Measurements from ENCODE around the gene TMEM129.

Gene TMEM129, protein sequence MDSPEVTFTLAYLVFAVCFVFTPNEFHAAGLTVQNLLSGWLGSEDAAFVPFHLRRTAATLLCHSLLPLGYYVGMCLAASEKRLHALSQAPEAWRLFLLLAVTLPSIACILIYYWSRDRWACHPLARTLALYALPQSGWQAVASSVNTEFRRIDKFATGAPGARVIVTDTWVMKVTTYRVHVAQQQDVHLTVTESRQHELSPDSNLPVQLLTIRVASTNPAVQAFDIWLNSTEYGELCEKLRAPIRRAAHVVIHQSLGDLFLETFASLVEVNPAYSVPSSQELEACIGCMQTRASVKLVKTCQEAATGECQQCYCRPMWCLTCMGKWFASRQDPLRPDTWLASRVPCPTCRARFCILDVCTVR

DNA sequence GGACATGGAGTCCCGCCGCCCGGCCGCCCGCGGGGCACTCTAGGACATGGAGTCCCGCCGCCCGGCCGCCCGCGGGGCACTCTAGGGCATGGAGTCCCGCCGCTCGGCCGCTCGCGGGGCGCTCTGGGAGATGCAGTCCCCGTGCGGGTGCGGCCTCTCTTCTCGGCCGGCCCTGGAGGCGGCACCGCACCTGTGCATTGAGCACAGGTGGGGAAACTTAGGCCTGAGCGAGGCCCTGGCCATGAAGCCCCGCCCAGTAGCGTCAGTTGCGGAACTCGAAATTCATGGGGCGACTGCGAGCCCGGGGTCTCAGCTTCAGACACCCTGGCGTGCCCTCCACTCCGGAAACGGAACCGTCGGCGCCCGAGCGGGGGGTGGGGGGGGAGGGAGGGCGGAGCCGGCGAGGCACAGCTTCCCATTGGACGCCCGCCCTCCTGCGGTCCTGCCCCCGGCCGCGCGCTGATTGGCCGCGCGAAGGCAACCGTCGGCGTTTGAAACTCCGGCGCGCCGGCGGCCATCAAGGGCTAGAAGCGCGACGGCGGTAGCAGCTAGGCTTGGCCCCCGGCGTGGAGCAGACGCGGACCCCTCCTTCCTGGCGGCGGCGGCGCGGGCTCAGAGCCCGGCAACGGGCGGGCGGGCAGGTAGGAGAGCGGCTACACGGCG, at the start of gene TMEM129, which contains the start of gene TACC3:
TSS of gene TMEM129 (minus strand) at position 321 of the 663 bp plus-strand sequence. CDS start 486 bp downstream, outside the sequence.
TSS of gene TACC3 (plus strand) at position 519 of the 663 bp plus-strand sequence. CDS start 1,901 bp downstream, outside the sequence.
- peak; percentile 96 for DNase-seq (ENCODE audit: low read depth)

DNA sequence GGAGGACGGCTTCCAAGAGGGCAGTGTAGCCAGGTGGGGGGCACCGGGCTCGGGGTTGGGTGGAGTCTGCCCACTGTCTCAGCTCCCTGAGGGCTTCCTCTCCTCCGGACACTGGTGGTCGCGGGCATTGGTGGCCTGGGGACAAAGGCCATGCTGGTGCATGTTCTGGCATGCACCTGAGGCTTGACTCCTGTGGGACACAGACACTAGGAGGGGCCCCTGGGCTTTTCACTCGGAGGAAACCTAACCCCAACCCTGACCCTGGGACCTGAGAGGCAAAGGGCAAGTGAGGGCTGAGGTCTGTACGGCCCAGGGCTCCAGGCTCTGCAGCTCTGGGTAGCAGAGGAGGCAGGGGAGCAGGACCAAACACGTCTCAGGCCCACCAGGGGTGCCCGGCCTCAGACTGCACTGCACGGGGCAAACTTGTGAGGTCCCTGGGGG, 49.7 kb upstream of the TMEM129 start:
- no peak for DNase-seq (ENCODE audit: low read depth)

DNA sequence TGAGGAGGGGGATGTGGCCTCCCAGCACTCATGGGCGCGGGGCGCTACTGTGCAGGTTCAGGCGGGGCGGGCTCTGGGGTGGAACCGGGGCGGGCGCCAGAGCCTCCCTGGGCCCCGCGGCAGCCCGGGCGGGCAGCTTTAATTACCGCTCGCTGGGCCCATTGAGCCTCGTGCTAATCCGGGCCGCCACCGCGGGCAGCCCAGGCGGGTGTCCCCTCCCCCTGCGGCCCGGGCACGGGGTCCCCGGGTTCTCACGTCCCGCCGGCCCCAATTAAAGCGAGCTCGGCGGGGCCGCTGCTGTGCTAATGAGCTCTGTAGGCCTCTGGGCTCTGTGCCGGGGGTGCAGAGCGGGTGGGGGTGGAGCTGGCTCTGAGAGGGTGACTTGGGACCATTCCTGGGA, 49.1 kb upstream of the TMEM129 start:
- no peak for DNase-seq (ENCODE audit: low read depth)

DNA sequence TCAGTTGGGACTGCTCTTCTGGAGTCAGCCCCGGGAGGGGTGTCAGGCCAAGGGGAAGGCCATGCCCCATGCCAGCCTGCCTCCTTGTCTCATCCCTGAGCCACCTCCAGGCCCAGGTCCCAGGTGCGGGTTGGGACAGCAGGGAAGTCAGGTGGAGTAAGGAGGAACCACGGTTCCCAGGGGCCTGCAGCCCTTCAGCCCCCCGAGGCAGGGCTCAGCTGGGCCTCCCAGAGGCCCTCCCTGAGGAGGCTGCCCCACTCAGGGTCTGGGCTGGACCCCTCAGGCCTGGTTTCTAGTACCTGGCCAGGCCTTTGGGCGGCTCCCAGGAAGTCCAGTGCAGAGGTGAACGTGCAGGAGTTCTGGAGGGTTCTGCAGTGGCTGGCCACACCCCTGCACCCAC, 48.6 kb upstream of the TMEM129 start:
- no peak for DNase-seq (ENCODE audit: low read depth)

DNA sequence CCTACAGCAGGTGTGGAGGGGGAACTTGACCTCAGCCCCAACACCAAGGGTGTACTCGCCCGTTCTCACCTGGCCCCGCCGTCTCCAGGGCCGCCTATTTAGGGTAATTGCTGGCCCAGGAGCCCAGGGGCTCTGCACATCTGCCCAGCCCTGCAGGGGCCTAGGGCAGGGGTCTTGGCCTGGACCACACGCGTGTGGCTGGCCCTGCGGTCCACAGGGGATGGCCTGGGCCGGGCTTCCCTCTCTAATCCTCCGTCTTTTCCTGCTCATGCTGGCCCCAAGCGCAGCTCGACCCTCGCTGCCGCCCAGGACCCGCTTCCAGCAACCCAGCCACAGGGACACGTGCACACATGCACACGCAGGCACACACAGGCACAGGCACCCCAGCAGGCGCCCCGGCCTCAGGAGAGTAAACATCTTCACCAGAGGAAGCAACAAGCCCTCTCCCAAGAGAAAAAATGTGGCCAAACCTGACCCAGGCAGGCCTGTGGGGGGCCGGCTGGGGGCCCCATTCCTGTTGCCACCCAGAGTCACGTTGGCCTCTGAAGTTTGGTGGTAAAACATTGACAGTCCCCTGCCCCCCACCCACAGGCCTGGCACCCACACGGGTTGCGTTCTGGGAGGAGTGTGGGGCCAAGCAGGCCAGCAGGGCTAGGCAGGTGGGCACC, 47.4 kb upstream of the TMEM129 start:
- DNase-seq (ENCODE audit: low read depth) = no peak

DNA sequence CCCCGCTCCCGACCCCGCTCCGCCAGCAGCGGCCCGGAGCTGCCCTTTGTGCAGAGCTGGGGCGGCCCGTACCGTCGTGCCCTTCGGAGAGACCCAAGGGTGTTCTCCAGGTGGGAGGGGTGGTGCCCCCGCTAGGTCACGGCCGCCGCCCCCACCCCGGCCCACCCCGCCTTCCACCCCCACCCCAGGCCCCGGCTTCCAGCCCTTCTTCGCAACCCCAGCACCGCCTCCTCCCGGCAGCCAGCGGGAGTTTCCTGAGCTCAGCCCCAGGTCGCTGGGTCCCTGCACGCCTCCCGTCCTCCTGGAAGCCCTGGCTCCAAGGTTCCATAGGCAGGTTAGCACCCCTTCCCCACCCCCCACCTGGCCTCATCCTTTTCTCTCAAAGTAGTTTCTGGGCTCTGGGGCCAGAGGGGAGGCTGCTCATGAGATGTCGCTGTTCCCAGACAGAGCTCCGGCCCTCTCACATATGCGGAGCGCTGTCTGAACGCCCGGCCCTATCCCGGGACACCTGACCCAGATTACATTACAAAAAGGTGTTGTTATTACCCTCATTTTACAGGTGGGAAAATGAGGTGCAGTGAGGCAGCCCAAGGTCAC, 46.7 kb upstream of the TMEM129 start:
- no peak for DNase-seq (ENCODE audit: low read depth)

DNA sequence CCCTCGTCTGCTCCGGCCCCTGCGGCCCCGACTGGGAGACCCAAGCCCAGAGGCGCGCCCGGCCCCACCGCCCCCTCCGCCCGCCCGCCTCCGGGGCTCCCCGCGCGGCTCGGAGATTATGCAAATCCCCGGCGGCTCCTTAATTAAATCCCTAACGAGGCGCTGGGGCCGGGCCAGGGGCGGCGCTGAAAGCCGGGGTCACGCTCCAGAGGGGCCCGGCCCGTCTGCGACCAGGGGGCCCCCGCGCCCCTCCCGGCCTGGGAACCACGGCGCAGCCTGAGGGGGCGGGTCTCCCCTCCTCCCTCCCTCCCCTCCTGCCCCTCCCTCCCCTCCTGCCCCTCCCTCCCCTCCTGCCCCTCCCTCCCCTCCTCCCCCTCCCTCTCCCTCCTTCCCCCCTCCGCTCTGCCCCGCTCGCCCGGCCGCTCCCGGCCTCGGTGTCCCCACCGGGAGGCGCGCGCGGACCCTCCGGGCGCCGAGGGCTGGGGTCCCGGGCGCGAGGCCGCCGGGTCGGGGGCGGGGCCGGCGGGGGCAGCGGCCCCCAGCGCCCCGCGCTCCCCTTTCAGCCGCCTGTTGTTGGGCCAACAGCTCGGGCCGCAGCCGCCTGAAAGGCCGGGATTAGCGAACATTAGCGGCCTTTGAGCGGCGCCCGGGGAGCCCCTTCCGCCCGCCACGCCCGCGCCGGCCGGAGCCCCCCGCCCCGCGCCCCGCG, 46.1 kb upstream of the TMEM129 start:
- no peak for DNase-seq (ENCODE audit: low read depth)

DNA sequence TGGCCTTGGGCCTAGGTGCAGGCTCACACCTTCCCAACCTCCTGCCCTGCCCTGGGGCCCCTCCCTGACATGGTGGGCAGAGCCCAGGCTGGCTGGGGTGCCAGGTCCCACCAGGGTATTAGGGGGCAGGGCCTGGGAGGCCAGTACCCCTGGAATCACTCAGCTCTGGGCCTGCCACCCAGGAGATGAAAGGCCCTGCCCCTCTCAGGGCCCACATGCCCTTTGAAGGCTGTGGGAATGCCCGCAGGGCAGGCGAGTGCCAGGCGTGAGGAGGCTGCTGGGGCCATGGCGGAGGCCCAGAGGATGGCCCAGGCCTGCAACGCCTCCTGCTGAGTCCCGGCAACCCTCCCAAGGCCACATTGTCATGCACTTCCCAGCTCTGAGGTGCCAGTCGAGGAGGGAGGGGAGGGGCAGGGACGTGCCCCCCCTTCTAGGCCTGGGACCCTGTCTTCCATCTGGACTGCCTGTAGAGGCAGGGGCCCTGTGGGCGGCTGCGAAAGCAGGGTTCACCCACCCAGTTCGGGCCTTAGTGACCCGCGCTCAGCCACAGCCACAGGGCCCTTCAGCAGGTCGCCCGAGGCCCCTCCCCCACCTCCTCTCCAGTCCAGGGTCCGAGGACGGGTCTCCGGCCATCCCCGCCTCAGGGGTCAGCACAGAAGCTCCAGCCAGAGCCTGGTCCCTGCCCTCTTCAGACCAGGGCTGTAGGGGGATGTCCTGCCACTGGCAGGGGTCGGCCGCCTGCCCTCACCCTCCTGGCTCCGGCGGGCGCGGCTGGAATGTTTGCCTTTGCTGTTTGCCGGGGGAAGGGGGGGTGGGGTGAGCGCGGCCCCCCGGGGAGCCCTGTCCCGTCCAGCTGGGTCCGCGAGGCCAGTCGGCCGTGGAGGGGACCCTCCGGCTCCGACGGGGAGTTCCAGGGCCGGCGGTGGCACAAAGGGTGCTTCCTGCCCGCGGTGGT, 45.3 kb upstream of the TMEM129 start:
- no peak for DNase-seq (ENCODE audit: low read depth)

DNA sequence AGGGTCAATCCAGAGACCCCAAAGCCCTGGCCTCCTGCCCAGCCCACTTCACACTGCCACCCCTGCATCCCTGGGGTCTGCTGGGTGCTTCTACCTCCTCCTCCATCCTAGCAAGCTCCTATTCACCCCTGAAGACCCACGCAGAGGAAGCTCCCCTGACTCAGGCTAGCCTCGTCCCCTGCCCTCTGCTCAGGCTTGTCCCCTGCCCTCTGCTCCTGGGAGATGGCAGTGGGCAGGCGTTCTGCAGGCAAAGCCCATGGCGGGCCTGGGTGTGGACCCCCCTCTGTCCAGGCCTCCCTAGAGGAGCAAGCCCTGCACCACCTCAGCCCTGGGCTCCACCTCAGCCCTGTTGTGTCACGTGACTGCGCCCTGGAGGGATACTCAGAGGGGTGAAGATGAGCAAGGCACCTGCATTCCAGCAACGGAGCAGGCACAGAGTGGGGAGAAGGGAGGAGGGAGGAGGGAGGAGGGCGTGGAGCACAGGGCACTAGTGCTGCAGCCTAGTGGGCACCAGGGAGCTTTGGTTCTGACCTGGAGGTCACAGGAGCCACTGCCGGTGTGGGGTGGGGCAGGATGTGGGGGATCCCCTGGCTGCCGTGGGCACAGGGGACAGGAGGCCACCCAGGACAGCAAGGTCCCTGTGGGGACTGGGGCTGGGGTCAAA, 44.4 kb upstream of the TMEM129 start:
- DNase-seq (ENCODE audit: low read depth) = no peak

DNA sequence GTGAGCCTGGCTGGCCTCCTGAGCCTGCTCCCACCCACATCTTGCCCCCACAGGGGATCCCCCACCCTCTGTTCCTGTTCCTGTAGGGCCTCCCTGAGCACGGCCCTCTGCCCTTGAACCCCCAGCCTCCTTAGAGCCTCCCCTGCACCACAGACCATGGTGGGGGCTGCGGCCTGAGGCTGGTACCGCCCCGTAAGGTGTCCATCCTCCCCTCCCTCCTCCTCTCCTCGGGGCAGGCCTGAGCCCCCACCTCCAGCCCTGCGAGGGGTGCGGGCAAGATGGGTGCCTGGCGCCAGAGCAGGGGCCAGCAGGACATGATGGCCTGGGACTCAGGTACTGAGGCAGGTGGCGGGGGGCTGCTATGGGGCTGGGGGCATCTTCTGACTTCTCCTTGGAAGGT, 43.5 kb upstream of the TMEM129 start:
- no peak for DNase-seq (ENCODE audit: low read depth)

DNA sequence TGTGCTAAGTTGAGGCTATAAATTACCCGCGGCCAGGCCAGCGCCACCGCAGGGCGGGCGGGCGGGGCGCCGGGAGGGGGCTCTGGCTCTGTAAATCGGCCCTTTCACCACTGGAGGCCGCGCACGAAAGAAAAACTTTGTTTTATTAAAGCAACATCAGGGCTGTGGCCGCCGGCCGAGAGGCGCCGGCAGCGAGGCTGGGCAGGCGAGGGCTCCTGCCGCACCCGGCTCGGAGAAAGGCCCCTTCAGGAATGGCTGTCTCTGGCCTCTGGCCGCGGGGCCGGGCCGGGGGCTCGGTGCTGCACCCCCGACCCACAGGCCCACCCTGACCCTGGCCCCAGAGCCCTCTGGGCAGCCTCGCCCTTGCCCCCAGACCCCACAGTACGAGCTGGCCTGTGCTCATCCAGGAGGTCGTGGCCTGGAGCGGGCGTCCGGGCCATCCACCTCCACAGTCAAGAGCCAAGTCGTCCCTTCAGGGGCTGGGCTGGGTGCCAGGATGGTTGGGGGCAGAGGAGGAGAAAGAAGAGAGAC, 42.5 kb upstream of the TMEM129 start:
- DNase-seq (ENCODE audit: low read depth) = no peak

DNA sequence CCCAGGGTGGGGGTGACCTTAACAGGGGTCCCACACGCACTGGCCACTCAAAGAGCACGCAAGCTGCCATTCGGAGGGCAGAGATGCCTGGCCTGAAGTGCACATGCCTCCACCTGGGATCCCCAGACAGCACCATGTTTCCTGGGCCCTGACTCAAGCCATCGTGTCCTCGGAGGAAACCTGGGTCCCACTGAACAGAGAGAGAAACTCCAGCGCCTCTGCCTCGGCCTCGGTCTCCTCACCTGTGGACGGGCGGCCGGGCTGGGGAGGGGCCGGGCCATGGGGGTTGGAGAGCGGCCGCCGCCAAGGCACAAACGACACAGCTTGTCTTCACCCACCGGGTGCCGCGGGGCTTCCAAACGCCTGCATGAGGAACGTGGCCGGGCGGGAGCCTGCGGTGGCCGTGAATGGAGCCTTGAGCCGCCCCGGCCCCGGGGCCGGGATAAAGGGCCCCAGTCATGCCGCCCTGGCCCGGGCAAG, 42.0 kb upstream of the TMEM129 start:
- no peak for DNase-seq (ENCODE audit: low read depth)

DNA sequence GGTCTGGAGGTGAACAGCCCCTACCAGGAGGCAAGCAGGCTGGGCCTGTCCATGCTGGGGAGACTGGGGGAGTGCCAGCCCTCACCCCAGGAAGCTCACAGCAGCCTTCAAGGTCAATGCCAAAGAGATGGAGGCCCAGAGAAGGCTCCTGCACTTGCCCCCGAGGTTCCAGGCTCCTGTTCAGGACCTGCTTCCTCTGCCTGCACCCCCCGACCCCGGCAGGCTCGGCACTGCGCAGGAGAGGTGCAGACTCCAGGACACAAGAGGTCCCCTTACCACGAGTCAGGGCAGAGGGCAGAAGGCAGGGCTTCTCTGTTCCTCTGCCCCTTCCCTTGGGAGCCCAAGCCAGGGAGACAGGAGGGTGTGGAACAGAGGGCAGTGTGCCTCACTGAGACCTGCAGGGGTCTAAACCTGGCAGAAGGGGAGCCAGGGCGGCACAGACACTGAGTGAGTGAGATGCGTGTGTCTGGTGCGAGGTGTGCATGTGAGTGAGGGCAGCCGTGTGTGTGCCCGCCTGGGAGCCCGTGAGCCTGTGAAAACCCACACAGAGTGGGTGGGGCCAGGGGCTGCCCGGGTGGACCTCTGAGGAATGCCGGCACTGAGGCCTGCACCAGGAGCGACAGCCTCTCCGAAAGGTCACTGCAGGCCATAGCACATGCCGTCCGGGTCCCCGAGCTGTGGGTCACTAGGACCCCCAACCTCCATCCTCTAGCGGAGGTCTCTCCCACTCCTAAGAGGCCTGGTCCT, 41.3 kb upstream of the TMEM129 start:
- DNase-seq (ENCODE audit: low read depth) = no peak

DNA sequence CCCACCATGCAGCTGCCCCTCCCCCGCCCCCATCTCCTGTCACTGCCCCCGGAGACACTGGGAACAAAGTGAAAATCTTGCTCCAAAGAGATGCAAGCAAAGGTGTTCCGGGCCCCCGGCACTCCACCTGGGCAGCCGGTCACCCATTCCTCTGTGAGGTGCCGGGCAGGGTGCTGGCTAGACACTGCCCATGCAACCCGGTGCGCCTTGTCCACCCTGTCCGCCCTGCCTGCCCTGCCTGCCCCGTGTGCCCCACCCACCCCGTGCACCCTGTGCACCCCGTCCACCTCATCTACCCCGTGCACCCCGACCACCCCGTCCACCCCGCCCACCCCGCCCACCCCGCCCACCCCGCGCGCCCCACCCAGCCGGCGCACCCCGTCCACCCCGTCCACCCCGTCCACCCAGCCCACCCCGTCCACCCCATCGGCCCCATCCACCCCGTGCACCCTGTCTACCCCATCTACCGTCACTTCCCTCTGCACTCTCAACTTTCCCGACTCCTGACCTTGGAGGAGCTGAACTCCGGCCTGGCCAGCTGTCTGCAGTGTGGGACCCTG, 40.1 kb upstream of the TMEM129 start:
- DNase-seq (ENCODE audit: low read depth) = no peak

DNA sequence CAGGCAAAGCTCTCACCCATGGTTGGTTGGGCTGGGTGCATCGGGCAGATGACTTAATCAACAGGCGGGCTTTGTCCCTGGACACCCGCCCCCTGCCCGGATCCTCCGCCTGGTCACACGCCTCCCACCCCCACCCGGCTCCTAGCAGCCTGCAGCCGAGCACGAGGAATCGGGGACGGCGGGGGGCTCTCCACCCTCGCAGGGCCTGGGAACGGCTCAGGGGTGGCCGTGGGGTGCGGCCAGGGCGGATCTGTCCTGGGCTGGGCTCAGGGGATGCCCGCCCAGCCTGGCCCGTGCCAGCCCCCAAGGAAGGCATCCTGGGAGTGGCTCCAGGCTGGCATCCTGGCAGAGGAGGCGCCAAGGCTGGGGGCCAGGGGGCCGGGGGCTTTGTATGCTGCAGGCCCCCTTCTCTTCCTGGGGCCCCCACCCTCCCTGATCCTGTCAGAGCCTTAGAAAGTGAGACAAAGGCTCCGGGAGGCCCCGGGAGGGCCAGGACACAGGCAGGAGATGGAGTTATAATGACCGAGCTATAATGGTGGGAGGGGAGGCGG, 39.5 kb upstream of the TMEM129 start:
- DNase-seq (ENCODE audit: low read depth) = no peak

DNA sequence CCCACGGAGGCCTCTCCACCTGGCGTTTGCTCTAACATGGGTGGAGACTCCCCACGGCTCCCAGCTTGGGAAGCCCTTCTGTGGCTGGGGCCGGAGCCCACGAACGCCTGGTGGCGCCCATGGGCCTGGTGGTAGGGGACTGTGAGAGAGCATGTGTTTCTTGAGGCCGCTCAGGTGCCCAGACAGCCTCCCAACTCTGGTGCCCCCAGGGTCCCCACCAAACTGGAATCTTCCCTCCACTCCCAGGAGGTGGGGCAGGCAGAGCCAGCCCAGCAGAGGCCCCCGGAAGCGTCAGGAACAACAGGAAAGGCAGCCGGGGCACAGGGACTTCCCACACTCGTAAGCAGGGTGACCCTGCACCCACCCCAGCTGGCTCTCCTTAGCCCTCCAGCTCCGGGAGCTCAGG, 38.7 kb upstream of the TMEM129 start:
- DNase-seq (ENCODE audit: low read depth) = no peak

DNA sequence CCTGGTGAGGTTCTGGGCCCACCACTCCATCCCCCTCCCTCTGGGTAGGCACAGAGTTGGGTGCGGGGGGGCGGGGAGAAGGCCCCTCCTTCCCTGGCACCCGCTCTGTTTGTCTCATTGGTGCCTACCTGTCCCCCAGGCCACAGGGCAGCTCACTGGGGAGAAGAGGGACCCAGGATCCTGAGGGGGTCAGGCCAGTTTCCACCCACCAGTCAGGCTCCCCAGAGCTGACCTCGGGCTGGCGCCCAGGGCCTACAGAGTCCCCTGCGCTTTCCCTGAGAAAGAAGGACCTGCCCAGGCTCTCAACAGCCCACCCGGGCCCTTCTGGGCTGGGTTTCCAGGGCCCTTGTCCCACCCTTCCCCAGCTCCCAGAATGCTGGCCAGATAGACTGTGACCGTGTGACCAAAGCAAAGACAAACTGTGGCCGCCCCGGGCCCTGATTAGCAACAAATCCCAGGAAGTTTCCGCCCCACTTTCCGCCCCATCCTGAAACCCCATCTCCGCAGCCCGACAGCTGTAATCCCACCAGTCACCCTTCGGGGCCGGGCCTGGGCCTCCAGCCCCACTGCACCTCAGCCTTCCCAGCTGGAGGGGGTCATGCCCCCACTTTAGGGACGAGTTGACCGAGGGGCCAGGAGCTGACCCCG, 38.2 kb upstream of the TMEM129 start:
- no peak for DNase-seq (ENCODE audit: low read depth)
